Measurements from ENCODE around the gene GHRHR. TPM values are rescaled to one million over a fixed set of nuclear protein-coding genes. Genes with fewer than 3 reads are reported as not detected.

The GHRHR gene
- total RNA-seq, 1 experiment from 2014 or later: not detected

- Mint-ChIP-seq H3K27ac (ENCODE audit: unreplicated experiment) (no peak overlapping the region), H3K36me3 (ENCODE audit: insufficient read depth, unreplicated experiment) (no peaks in the 10 kb centered on the region), H3K4me3 (ENCODE audit: unreplicated experiment) (no peak overlapping the region), H3K4me1 (ENCODE audit: low read depth, unreplicated experiment) (no peaks in the 10 kb centered on the region), H3K9me3 (ENCODE audit: unreplicated experiment) (no peaks in the 10 kb centered on the region), H3K27me3 (ENCODE audit: insufficient read depth, unreplicated experiment) (peaks cover 9% of the 10 kb centered on the region)
- H3K36me3 ChIP-seq (ENCODE audit: control insufficient read depth, insufficient read depth, low read length): no peaks in the 10 kb centered on the region
- H3K27me3 ChIP-seq (replicated peaks; ENCODE audit: control insufficient read depth, insufficient read depth, low read length): no peaks in the 10 kb centered on the region
- BruUV-seq (replicated peaks): no TSS peak
- intact Hi-C loops (cut with micrococcal nuclease; ENCODE audit: unreplicated experiment): no loop called here
- DNase-seq: no peak
- no peak for TF ChIP-seq CTCF (IDR thresholded peaks at IDR 0.05; ENCODE audit: insufficient read depth in 1 of 2, low read depth in 1 of 2, low read length in 1 of 2, severe bottlenecking in 1 of 2, unreplicated experiment in 1 of 2)
- H3K9me3 ChIP-seq: no peaks in the 10 kb centered on the region
- no peak overlapping the region for H3K4me3 ChIP-seq (ENCODE audit: low read depth, low read length)
- no peaks in the 10 kb centered on the region for H3K4me1 ChIP-seq
- ChIA-PET POLR2A (no interaction called here), CTCF (interaction anchor here (1.2 to 2.6 kb wide), 2 partner anchors 16 to 32 kb away, joined by 3 to 10 read pairs; no protein-coding TSS in a partner anchor)
Measured at GRCh38 chr7:30970074-30970473, 6.3 kb downstream of the GHRHR start.

GRCh38 chr7:30970594-30971094 lies 6.9 kb downstream of the GHRHR start:
- no peak for TF ChIP-seq CTCF (IDR thresholded peaks at IDR 0.05; ENCODE audit: insufficient read depth in 1 of 2, low read depth in 1 of 2, low read length in 1 of 2, severe bottlenecking in 1 of 2, unreplicated experiment in 1 of 2)
- Histone ChIP-seq H3K4me3 (ENCODE audit: low read depth, low read length) (no peak overlapping the region), H3K4me1 (no peaks in the 10 kb centered on the region), H3K36me3 (ENCODE audit: control insufficient read depth, insufficient read depth, low read length) (no peaks in the 10 kb centered on the region), H3K9me3 (no peaks in the 10 kb centered on the region), H3K27me3 (replicated peaks; ENCODE audit: control insufficient read depth, insufficient read depth, low read length) (no peaks in the 10 kb centered on the region)
- no TSS peak for BruUV-seq (replicated peaks)
- ChIA-PET CTCF (interaction anchor here (1.2 to 2.6 kb wide), 4 partner anchors 13 to 152 kb away, joined by 3 to 10 read pairs (median 7); no protein-coding TSS in a partner anchor), POLR2A (no interaction called here)
- no peak overlapping the region for H3K27ac Mint-ChIP-seq (ENCODE audit: unreplicated experiment)
- no peak overlapping the region for H3K4me3 Mint-ChIP-seq (ENCODE audit: unreplicated experiment)
- peaks cover 9% of the 10 kb centered on the region for H3K27me3 Mint-ChIP-seq (ENCODE audit: insufficient read depth, unreplicated experiment)
- no peaks in the 10 kb centered on the region for H3K9me3 Mint-ChIP-seq (ENCODE audit: unreplicated experiment)
- DNase-seq: peak in 1 of 2 experiments; percentile 21
- intact Hi-C loops (cut with micrococcal nuclease; ENCODE audit: unreplicated experiment): no loop called here
- no peaks in the 10 kb centered on the region for H3K36me3 Mint-ChIP-seq (ENCODE audit: insufficient read depth, unreplicated experiment)
- H3K4me1 Mint-ChIP-seq (ENCODE audit: low read depth, unreplicated experiment): no peaks in the 10 kb centered on the region

- POLR2A ChIA-PET: no interaction called here
- no peaks in the 10 kb centered on the region for H3K9me3 ChIP-seq
- intact Hi-C loops (cut with micrococcal nuclease; ENCODE audit: unreplicated experiment): no loop called here
- H3K27me3 ChIP-seq (replicated peaks; ENCODE audit: control insufficient read depth, insufficient read depth, low read length): no peaks in the 10 kb centered on the region
- no peaks in the 10 kb centered on the region for H3K36me3 ChIP-seq (ENCODE audit: control insufficient read depth, insufficient read depth, low read length)
- no TSS peak for BruUV-seq (replicated peaks)
- no peaks in the 10 kb centered on the region for H3K4me1 Mint-ChIP-seq (ENCODE audit: low read depth, unreplicated experiment)
- no peaks in the 10 kb centered on the region for H3K9me3 Mint-ChIP-seq (ENCODE audit: unreplicated experiment)
- peaks cover 7% of the 10 kb centered on the region for H3K27me3 Mint-ChIP-seq (ENCODE audit: insufficient read depth, unreplicated experiment)
- DNase-seq: no peak
- no peak for TF ChIP-seq CTCF (IDR thresholded peaks at IDR 0.05; ENCODE audit: insufficient read depth in 1 of 2, low read depth in 1 of 2, low read length in 1 of 2, severe bottlenecking in 1 of 2, unreplicated experiment in 1 of 2)
- no peak overlapping the region for H3K4me3 ChIP-seq (ENCODE audit: low read depth, low read length)
- no peaks in the 10 kb centered on the region for H3K36me3 Mint-ChIP-seq (ENCODE audit: insufficient read depth, unreplicated experiment)
- no peaks in the 10 kb centered on the region for H3K4me1 ChIP-seq
- CTCF ChIA-PET: interaction anchor here (1.2 to 2.6 kb wide), 4 partner anchors 12 to 151 kb away, joined by 3 to 10 read pairs (median 7); no protein-coding TSS in a partner anchor
- no peak overlapping the region for H3K27ac Mint-ChIP-seq (ENCODE audit: unreplicated experiment)
- H3K4me3 Mint-ChIP-seq (ENCODE audit: unreplicated experiment): no peak overlapping the region
Measured at GRCh38 chr7:30971440-30971839, 7.7 kb downstream of the GHRHR start.

All from Caco-2 (cell line).